ENCODE data around the gene CDKL1. TPM values are rescaled to one million over a fixed set of nuclear protein-coding genes. Genes with fewer than 3 reads are reported as not detected.

The CDKL1 gene
- total RNA-seq, 1 experiment from 2014 or later, result 4.6 TPM

Other genes starting within 250 kb of the CDKL1 start
- 19.3 and 21.6 TPM in 2 replicates for gene SOS2, start 165.3 kb downstream of the CDKL1 start, total RNA-seq (2014; rRNA removed; shearing (Covaris generic))
- gene L2HGDH, start 84.7 kb downstream of the CDKL1 start, total RNA-seq (2014; rRNA removed; shearing (Covaris generic)), result 4.3 and 5.5 TPM in 2 replicates
- gene DMAC2L, start 84.6 kb downstream of the CDKL1 start, total RNA-seq (2014; rRNA removed; shearing (Covaris generic)), result 8.8 and 9.0 TPM in 2 replicates
- 30.5 and 51.4 TPM in 2 replicates for gene MAP4K5, start 135.7 kb upstream of the CDKL1 start, total RNA-seq (2014; rRNA removed; shearing (Covaris generic))
- gene ATL1, start 163.3 kb upstream of the CDKL1 start, total RNA-seq (2014; rRNA removed; shearing (Covaris generic)), result 0.96 and 3.1 TPM in 2 replicates

Data from RPMI7951 (cell line).